Fibroblast of villous mesenchyme (primary cell): ENCODE results near the gene TWIST2. TPM values are rescaled to one million over a fixed set of nuclear protein-coding genes. Genes with fewer than 3 reads are reported as not detected.
A peak's percentile ranks its signal among the peaks of the same experiment; 100 is the strongest.

Source experiments
- DNase-seq: peaks from one replicate; pipeline ENCODE4 v3.0.0-alpha.2; 2010; ENCODE audit warnings: low read depth
- H3K4me3 ChIP-seq: 2 replicates; pipeline ENCODE4 v1.5.1; 2011; ENCODE audit warnings: low read depth, mild to moderate bottlenecking, low read length
- CTCF ChIP-seq: IDR thresholded peaks from 2 replicates; pipeline ENCODE4 v1.5.1; 2012; ENCODE audit warnings: low read depth, mild to moderate bottlenecking, low read length; ENCODE audit not compliant: insufficient read depth
- total RNA-seq: library from RNA; depleted of rRNA; stranded (reverse); fragments of >200 nt; gene quantifications from 2 replicates; pipeline ENCODE4 v1.2.3, GENCODE V29; 2012

TWIST2 gene
- total RNA-seq, 1 donor = 58.7 TPM

- TF ChIP-seq CTCF = no peak
- no peak overlapping the region for H3K4me3 ChIP-seq
- DNase-seq = no peak
Observed at GRCh38 chr2:238897122-238897880, 49.4 kb downstream of the TWIST2 start.

GRCh38 chr2:238897911-238898311 is 50.0 kb downstream of the TWIST2 start:
- DNase-seq = no peak
- no peak overlapping the region for H3K4me3 ChIP-seq
- TF ChIP-seq CTCF = no peak

- DNase-seq = no peak
- H3K4me3 ChIP-seq = no peak overlapping the region
- no peak for TF ChIP-seq CTCF
Observed at GRCh38 chr2:238898534-238899281, 50.8 kb downstream of the TWIST2 start.

- TF ChIP-seq CTCF = no peak
- no peak for DNase-seq
Observed at GRCh38 chr2:238899386-238899785, 51.5 kb downstream of the TWIST2 start.

GRCh38 chr2:238900511-238900910 is 52.6 kb downstream of the TWIST2 start:
- peak; percentile 75 for DNase-seq
- no peak overlapping the region for H3K4me3 ChIP-seq

More at GRCh38 chr2:238899386-238899785, 51.5 kb downstream of the TWIST2 start:
- H3K4me3 ChIP-seq = no peak overlapping the region

GRCh38 chr2:238901461-238902057 is 53.7 kb downstream of the TWIST2 start:
- no peak for DNase-seq
- H3K4me3 ChIP-seq = no peak overlapping the region
- no peak for TF ChIP-seq CTCF

More at GRCh38 chr2:238900511-238900910, 52.6 kb downstream of the TWIST2 start:
- no peak for TF ChIP-seq CTCF
